Gastroesophageal sphincter (tissue), 3 donors: ENCODE data around the gene CPLX4.

ENCODE experiments used
- EP300 ChIP-seq: sonication (generic); formaldehyde crosslinking; IDR thresholded peaks from one replicate; pipeline ENCODE4 v1.6.1; 2017; ENCODE audit warnings: antibody characterized with exemption, mild to moderate bottlenecking
- POLR2A ChIP-seq, 2 donors: fragments of 450-650 bp; IDR thresholded peaks; one replicate each; pipeline ENCODE4 v1.6.1; 2017; ENCODE audit warnings: antibody characterized with exemption in 2 of 2, mild to moderate bottlenecking in 2 of 2, moderate library complexity in 1 of 2
- POLR2AphosphoS5 ChIP-seq: sonication (generic); formaldehyde crosslinking; IDR thresholded peaks from one replicate; pipeline ENCODE4 v1.6.1; 2017; ENCODE audit warnings: antibody characterized with exemption
- TF ChIP-seq, protein P1 (sequence below), 4 experiments: fragments of 200-600 bp in 2 of 4; fragments of 450-650 bp in 2 of 4; sonication (generic) in 1 of 4; IDR thresholded peaks; one replicate each; pipeline ENCODE4 v1.5.1; 2017 to 2019; ENCODE audit warnings: antibody characterized with exemption in 4 of 4, mild to moderate bottlenecking in 2 of 4, moderate library complexity in 2 of 4

DNA sequence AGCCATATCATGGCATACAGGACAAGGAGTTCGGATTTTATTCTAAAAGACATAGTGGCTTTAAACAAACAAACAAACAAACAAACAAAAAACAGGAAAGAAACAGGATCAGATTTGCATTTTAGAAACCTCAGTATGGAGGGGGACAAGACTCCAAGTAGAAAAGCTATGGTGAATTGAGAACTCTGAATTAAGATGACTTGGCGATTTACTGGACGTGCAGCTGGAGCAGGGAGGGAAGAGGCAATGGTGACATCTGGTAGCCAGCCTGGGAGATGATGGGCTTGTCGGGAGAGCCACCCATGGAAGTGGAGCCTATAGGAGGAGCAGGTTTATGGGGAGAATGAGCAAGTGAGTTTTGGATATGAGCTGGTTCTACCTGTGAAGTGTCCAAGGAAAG, 13.2 kb downstream of the CPLX4 start:
- TF ChIP-seq, protein P1, sequence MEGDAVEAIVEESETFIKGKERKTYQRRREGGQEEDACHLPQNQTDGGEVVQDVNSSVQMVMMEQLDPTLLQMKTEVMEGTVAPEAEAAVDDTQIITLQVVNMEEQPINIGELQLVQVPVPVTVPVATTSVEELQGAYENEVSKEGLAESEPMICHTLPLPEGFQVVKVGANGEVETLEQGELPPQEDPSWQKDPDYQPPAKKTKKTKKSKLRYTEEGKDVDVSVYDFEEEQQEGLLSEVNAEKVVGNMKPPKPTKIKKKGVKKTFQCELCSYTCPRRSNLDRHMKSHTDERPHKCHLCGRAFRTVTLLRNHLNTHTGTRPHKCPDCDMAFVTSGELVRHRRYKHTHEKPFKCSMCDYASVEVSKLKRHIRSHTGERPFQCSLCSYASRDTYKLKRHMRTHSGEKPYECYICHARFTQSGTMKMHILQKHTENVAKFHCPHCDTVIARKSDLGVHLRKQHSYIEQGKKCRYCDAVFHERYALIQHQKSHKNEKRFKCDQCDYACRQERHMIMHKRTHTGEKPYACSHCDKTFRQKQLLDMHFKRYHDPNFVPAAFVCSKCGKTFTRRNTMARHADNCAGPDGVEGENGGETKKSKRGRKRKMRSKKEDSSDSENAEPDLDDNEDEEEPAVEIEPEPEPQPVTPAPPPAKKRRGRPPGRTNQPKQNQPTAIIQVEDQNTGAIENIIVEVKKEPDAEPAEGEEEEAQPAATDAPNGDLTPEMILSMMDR (IDR thresholded peaks at IDR 0.05), result no peak
- TF ChIP-seq EP300 (no peak), POLR2A (IDR thresholded peaks at IDR 0.05) (no peak), POLR2AphosphoS5 (no peak)
